ENCODE results near the gene FTO.
"Not testable (repeated sequence)": the region's sequence is repeated elsewhere in the genome, so short reads cannot be mapped to it uniquely, and the experiment has no call there.

The FTO gene

GRCh38 chr16:53841884-53842283, 137.9 kb downstream of the FTO start:
- Histone ChIP-seq H3K4me3 (ENCODE audit: low read length) (no peak overlapping the region), H2AFZ (ENCODE audit: low read length) (no peak overlapping the region), H3K36me3 (replicated peaks; ENCODE audit: insufficient read depth, low read length) (no peaks in the 10 kb centered on the region), H3K27me3 (replicated peaks; ENCODE audit: insufficient read depth, low read length) (no peaks in the 10 kb centered on the region), H3K9ac (ENCODE audit: low read length) (no peak overlapping the region), H3K9me3 (replicated peaks; ENCODE audit: insufficient read depth, low read length) (no peaks in the 10 kb centered on the region), H3K9me2 (replicated peaks; ENCODE audit: insufficient read depth, low read length) (no peaks in the 10 kb centered on the region), H3K4me1 (ENCODE audit: low read length) (no peaks in the 10 kb centered on the region), H3K27ac (ENCODE audit: low read length) (no peak overlapping the region), H3K79me2 (ENCODE audit: low read length) (no peaks in the 10 kb centered on the region), H3K4me2 (ENCODE audit: low read depth, low read length) (no peak overlapping the region), H4K20me1 (ENCODE audit: insufficient read depth, low read length) (no peaks in the 10 kb centered on the region), H3F3A (ENCODE audit: insufficient read depth, low read length) (no peaks in the 10 kb centered on the region)
- DNase-seq: no peak
- TF ChIP-seq EZH2phosphoT487 (IDR thresholded peaks at IDR 0.05; ENCODE audit: low read length) (no peak), CTCF (IDR thresholded peaks at IDR 0.05; ENCODE audit: low read length) (no peak), EZH2 (optimal IDR thresholded peaks at IDR 0.05; ENCODE audit: low read depth, low read length) (no peak)

DNA sequence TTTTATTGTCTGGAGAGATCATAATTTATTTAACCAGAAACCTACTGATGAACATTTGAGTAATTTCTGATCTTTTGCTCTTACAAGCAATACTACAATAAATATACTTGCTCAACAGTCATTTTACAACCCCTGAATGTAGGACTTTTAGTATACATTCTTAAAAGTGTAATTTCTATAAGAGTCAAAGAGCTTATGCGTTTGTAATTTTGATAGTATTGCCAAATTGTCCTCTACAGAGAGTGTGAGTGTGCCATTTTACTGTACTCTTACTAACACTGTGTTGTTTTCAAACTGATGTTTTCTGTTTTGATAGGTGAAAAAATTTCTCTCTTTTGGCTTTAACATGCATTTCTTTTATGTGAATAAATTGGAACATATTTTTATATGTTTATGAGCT, 139.1 kb downstream of the FTO start:
- Histone ChIP-seq H3K36me3 (replicated peaks; ENCODE audit: insufficient read depth, low read length) (no peaks in the 10 kb centered on the region), H3K9ac (ENCODE audit: low read length) (no peak overlapping the region), H3K27ac (ENCODE audit: low read length) (no peak overlapping the region), H3K4me1 (ENCODE audit: low read length) (no peaks in the 10 kb centered on the region), H3K9me2 (replicated peaks; ENCODE audit: insufficient read depth, low read length) (no peaks in the 10 kb centered on the region), H3K4me2 (ENCODE audit: low read depth, low read length) (no peak overlapping the region), H3K4me3 (ENCODE audit: low read length) (no peak overlapping the region), H3F3A (ENCODE audit: insufficient read depth, low read length) (no peaks in the 10 kb centered on the region), H3K79me2 (ENCODE audit: low read length) (no peaks in the 10 kb centered on the region), H2AFZ (ENCODE audit: low read length) (no peak overlapping the region), H4K20me1 (ENCODE audit: insufficient read depth, low read length) (no peaks in the 10 kb centered on the region), H3K9me3 (replicated peaks; ENCODE audit: insufficient read depth, low read length) (no peaks in the 10 kb centered on the region), H3K27me3 (replicated peaks; ENCODE audit: insufficient read depth, low read length) (no peaks in the 10 kb centered on the region)
- DNase-seq: no peak
- TF ChIP-seq EZH2 (optimal IDR thresholded peaks at IDR 0.05; ENCODE audit: low read depth, low read length): no peak
- no peak for TF ChIP-seq EZH2phosphoT487 (IDR thresholded peaks at IDR 0.05; ENCODE audit: low read length)
- no peak for TF ChIP-seq CTCF (IDR thresholded peaks at IDR 0.05; ENCODE audit: low read length)

- no peaks in the 10 kb centered on the region for H3K9me3 ChIP-seq (replicated peaks; ENCODE audit: insufficient read depth, low read length)
- no peak for DNase-seq
- no peak overlapping the region for H2AFZ ChIP-seq (ENCODE audit: low read length)
- H3K27me3 ChIP-seq (replicated peaks; ENCODE audit: insufficient read depth, low read length): no peaks in the 10 kb centered on the region
- H3K79me2 ChIP-seq (ENCODE audit: low read length): no peaks in the 10 kb centered on the region
- no peak overlapping the region for H3K9ac ChIP-seq (ENCODE audit: low read length)
- H4K20me1 ChIP-seq (ENCODE audit: insufficient read depth, low read length): no peaks in the 10 kb centered on the region
- H3K27ac ChIP-seq (ENCODE audit: low read length): no peak overlapping the region
- H3K4me1 ChIP-seq (ENCODE audit: low read length): 0 out of 2 replicates have a peak, but pooled peaks cover 6% of the 10 kb centered on the region
- H3K9me2 ChIP-seq (replicated peaks; ENCODE audit: insufficient read depth, low read length): no peaks in the 10 kb centered on the region
- H3K4me3 ChIP-seq (ENCODE audit: low read length): no peak overlapping the region
- no peaks in the 10 kb centered on the region for H3K36me3 ChIP-seq (replicated peaks; ENCODE audit: insufficient read depth, low read length)
- no peak overlapping the region for H3K4me2 ChIP-seq (ENCODE audit: low read depth, low read length)
- H3F3A ChIP-seq (ENCODE audit: insufficient read depth, low read length): no peaks in the 10 kb centered on the region; the same call in 1 of the 2 replicates
- TF ChIP-seq EZH2 (optimal IDR thresholded peaks at IDR 0.05; ENCODE audit: low read depth, low read length) (no peak), EZH2phosphoT487 (IDR thresholded peaks at IDR 0.05; ENCODE audit: low read length) (no peak), CTCF (IDR thresholded peaks at IDR 0.05; ENCODE audit: low read length) (no peak)
Observed at GRCh38 chr16:53844804-53845203, 140.8 kb downstream of the FTO start.

DNA sequence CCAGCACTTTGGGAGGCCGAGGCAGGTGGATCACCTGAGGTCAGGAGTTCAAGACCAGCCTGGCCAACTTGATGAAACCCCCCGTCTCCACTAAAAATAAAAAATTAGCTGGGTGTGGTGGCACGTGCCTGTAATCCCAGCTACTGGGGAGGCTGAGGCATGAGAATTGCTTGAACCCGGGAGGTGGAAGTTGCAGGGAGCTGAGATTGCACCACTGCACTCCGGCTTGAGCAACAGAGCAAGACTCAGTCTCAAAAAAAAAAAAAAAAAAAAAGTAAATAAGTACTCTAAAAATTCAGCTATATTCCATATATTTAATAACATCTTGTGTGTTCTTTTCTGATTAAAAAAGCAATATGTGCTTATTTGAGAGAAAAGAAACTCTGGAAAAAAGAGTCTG, 142.6 kb downstream of the FTO start:
- not testable (repeated sequence) for H3K4me2 ChIP-seq (ENCODE audit: low read depth, low read length); H3K9me3 ChIP-seq (replicated peaks; ENCODE audit: insufficient read depth, low read length); H3K27ac ChIP-seq (ENCODE audit: low read length); H3K9me2 ChIP-seq (replicated peaks; ENCODE audit: insufficient read depth, low read length); H3K36me3 ChIP-seq (replicated peaks; ENCODE audit: insufficient read depth, low read length); H3K27me3 ChIP-seq (replicated peaks; ENCODE audit: insufficient read depth, low read length); H3K4me3 ChIP-seq (ENCODE audit: low read length); DNase-seq; H2AFZ ChIP-seq (ENCODE audit: low read length); H3F3A ChIP-seq (ENCODE audit: insufficient read depth, low read length); H3K4me1 ChIP-seq (ENCODE audit: low read length); H3K79me2 ChIP-seq (ENCODE audit: low read length); H3K9ac ChIP-seq (ENCODE audit: low read length); H4K20me1 ChIP-seq (ENCODE audit: insufficient read depth, low read length)
